ENCODE data around the gene ZBTB37. TPM values are rescaled to one million over a fixed set of nuclear protein-coding genes. Genes with fewer than 3 reads are reported as not detected.

ZBTB37 gene
- total and polyA plus RNA-seq, 9 of the 15 experiments (the other 6 are each of a cell fraction or from before 2014, with no cell fraction given) = 1.3 to 13.9 (median 5.4) TPM

DNA sequence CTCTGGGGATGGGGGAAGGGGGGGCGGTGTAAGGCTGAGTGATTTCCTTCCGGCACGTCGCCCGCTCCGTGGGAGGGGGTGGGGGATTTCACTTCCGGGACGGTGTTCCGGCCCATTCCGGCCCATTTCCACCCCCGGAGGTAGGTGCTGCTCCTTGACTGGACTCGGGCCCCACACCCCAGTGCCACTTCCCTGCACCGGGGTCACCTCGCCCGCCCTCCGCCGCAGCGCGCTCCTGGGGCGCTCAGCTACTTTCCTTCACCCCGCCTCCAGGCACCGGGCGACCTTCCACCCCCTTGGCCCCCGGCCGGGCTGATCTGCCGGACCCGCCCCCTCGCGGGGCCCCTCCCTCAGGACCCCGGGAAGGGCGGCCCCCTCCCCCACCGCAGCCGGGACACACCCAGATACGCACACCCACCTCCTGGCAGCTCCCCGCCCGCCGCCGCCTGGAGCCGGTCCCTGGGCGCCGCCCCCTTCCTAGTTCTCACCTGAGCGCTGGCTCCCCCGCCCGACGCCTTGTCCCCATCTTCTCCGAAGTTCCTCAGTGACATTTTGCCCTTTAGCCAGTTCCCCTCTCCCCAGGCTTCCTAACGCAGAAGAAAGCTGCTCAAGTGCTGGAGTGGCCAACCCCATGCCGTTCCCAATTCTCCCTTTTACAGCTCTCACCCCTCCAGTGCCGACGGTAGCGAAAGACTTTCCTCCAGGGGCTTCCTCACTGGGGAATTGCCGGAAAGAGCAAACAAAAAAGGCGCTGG is at the start of gene ZBTB37 (continued):
- TF ChIP-seq ZNF717 (CRISPR knock-in tag; IDR thresholded peaks at IDR 0.05) (no peak), ZNF121 (CRISPR knock-in tag; conservative IDR thresholded peaks at IDR 0.05) (no peak), KDM4B (IDR thresholded peaks at IDR 0.05; ENCODE audit: borderline replicate concordance in 2 of 2, low read depth in 1 of 2) (peak in 1 of 2 experiments; percentile 98; a peak in 2 of 4 replicates), ZNF311 (CRISPR knock-in tag; IDR thresholded peaks at IDR 0.05) (no peak), CLOCK (CRISPR knock-in tag; IDR thresholded peaks at IDR 0.05; ENCODE audit: borderline replicate concordance) (no peak), FUS (optimal IDR thresholded peaks at IDR 0.05; ENCODE audit: low read depth, low read length) (no peak), TCF3 (CRISPR knock-in tag; IDR thresholded peaks at IDR 0.05) (0 out of 2 replicates have a peak, but pooled peaks have one; percentile 9), ZNF584 (CRISPR knock-in tag; IDR thresholded peaks at IDR 0.05; ENCODE audit: low read depth) (no peak; the same call in 1 of the 2 replicates), TAF7 (tag; IDR thresholded peaks at IDR 0.05) (peak; percentile 27; the same call in 1 of the 2 replicates), ZZZ3 (IDR thresholded peaks at IDR 0.05) (no peak), PKNOX1 (IDR thresholded peaks at IDR 0.05) (peak; percentile 7; the same call in 1 of the 2 replicates), FOXM1 (IDR thresholded peaks at IDR 0.05; ENCODE audit: low read depth) (peak; percentile 30; the same call in 1 of the 2 replicates), FOXM1 (CRISPR knock-in tag; IDR thresholded peaks at IDR 0.05; ENCODE audit: low read depth) (no peak), KHSRP (IDR thresholded peaks at IDR 0.05) (no peak)
- TF ChIP-seq, protein P1, sequence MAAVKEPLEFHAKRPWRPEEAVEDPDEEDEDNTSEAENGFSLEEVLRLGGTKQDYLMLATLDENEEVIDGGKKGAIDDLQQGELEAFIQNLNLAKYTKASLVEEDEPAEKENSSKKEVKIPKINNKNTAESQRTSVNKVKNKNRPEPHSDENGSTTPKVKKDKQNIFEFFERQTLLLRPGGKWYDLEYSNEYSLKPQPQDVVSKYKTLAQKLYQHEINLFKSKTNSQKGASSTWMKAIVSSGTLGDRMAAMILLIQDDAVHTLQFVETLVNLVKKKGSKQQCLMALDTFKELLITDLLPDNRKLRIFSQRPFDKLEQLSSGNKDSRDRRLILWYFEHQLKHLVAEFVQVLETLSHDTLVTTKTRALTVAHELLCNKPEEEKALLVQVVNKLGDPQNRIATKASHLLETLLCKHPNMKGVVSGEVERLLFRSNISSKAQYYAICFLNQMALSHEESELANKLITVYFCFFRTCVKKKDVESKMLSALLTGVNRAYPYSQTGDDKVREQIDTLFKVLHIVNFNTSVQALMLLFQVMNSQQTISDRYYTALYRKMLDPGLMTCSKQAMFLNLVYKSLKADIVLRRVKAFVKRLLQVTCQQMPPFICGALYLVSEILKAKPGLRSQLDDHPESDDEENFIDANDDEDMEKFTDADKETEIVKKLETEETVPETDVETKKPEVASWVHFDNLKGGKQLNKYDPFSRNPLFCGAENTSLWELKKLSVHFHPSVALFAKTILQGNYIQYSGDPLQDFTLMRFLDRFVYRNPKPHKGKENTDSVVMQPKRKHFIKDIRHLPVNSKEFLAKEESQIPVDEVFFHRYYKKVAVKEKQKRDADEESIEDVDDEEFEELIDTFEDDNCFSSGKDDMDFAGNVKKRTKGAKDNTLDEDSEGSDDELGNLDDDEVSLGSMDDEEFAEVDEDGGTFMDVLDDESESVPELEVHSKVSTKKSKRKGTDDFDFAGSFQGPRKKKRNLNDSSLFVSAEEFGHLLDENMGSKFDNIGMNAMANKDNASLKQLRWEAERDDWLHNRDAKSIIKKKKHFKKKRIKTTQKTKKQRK (IDR thresholded peaks at IDR 0.05; ENCODE audit: borderline replicate concordance, low read depth, low read length) = no peak
- TF ChIP-seq, protein P2, sequence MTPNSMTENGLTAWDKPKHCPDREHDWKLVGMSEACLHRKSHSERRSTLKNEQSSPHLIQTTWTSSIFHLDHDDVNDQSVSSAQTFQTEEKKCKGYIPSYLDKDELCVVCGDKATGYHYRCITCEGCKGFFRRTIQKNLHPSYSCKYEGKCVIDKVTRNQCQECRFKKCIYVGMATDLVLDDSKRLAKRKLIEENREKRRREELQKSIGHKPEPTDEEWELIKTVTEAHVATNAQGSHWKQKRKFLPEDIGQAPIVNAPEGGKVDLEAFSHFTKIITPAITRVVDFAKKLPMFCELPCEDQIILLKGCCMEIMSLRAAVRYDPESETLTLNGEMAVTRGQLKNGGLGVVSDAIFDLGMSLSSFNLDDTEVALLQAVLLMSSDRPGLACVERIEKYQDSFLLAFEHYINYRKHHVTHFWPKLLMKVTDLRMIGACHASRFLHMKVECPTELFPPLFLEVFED (CRISPR knock-in tag; conservative IDR thresholded peaks at IDR 0.05) = no peak
- TF ChIP-seq, protein P3, sequence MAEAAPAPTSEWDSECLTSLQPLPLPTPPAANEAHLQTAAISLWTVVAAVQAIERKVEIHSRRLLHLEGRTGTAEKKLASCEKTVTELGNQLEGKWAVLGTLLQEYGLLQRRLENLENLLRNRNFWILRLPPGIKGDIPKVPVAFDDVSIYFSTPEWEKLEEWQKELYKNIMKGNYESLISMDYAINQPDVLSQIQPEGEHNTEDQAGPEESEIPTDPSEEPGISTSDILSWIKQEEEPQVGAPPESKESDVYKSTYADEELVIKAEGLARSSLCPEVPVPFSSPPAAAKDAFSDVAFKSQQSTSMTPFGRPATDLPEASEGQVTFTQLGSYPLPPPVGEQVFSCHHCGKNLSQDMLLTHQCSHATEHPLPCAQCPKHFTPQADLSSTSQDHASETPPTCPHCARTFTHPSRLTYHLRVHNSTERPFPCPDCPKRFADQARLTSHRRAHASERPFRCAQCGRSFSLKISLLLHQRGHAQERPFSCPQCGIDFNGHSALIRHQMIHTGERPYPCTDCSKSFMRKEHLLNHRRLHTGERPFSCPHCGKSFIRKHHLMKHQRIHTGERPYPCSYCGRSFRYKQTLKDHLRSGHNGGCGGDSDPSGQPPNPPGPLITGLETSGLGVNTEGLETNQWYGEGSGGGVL (CRISPR knock-in tag; IDR thresholded peaks at IDR 0.05) = no peak

Data from K562 (cell line).